ENCODE results near the gene AFF3.

AFF3 gene

GRCh38 chr2:99890568-99891427 is 251.6 kb downstream of the AFF3 start:
- Mint-ChIP-seq H3K9me3 (peaks cover 3% of the 10 kb centered on the region), H3K4me1 (peaks cover 65% of the 10 kb centered on the region), H3K27me3 (ENCODE audit: low read depth, poor library complexity) (peaks cover 3% of the 10 kb centered on the region), H3K4me3 (no peak overlapping the region), H3K27ac (peak overlapping the region; percentile 87), H3K36me3 (ENCODE audit: low read depth) (peaks cover 24% of the 10 kb centered on the region)
- TF ChIP-seq CTCF (IDR thresholded peaks at IDR 0.05), result no peak
- DNase-seq, result no peak

- H3K4me3 Mint-ChIP-seq, result no peak overlapping the region
- H3K36me3 Mint-ChIP-seq (ENCODE audit: low read depth), result peaks cover 21% of the 10 kb centered on the region
- DNase-seq, result no peak
- H3K9me3 Mint-ChIP-seq, result no peaks in the 10 kb centered on the region
- no peak overlapping the region for H3K27ac Mint-ChIP-seq
- no peak for TF ChIP-seq CTCF (IDR thresholded peaks at IDR 0.05)
- H3K27me3 Mint-ChIP-seq (ENCODE audit: low read depth, poor library complexity), result peaks cover 3% of the 10 kb centered on the region
- peaks cover 85% of the 10 kb centered on the region for H3K4me1 Mint-ChIP-seq
These were observed 253.8 kb downstream of the AFF3 start for GRCh38 chr2:99888617-99889016.

- H3K27ac Mint-ChIP-seq, result no peak overlapping the region
- H3K27me3 Mint-ChIP-seq (ENCODE audit: low read depth, poor library complexity), result peaks cover 3% of the 10 kb centered on the region
- H3K4me3 Mint-ChIP-seq, result no peak overlapping the region
- no peak for DNase-seq
- peaks cover 16% of the 10 kb centered on the region for H3K36me3 Mint-ChIP-seq (ENCODE audit: low read depth)
- TF ChIP-seq CTCF (IDR thresholded peaks at IDR 0.05), result no peak
- H3K4me1 Mint-ChIP-seq, result peaks cover 93% of the 10 kb centered on the region
- H3K9me3 Mint-ChIP-seq, result no peaks in the 10 kb centered on the region
These were observed 256.0 kb downstream of the AFF3 start for GRCh38 chr2:99886418-99886817.

GRCh38 chr2:99883358-99883757 is 259.0 kb downstream of the AFF3 start:
- no peak for DNase-seq
- Mint-ChIP-seq H3K4me3 (peak overlapping the region; percentile 44), H3K36me3 (ENCODE audit: low read depth) (peaks cover 16% of the 10 kb centered on the region), H3K4me1 (peaks cover 96% of the 10 kb centered on the region), H3K27me3 (ENCODE audit: low read depth, poor library complexity) (peaks cover 3% of the 10 kb centered on the region), H3K27ac (peak overlapping the region; percentile 3), H3K9me3 (no peaks in the 10 kb centered on the region)
- TF ChIP-seq CTCF (IDR thresholded peaks at IDR 0.05), result no peak

GRCh38 chr2:99881901-99882591 is 260.3 kb downstream of the AFF3 start:
- DNase-seq, result peak; percentile 52
- peak overlapping the region; percentile 43 for H3K27ac Mint-ChIP-seq
- H3K4me3 Mint-ChIP-seq, result peak overlapping the region; percentile 5
- peaks cover 19% of the 10 kb centered on the region for H3K36me3 Mint-ChIP-seq (ENCODE audit: low read depth)
- TF ChIP-seq CTCF (IDR thresholded peaks at IDR 0.05), result no peak
- H3K27me3 Mint-ChIP-seq (ENCODE audit: low read depth, poor library complexity), result no peaks in the 10 kb centered on the region
- peaks cover 83% of the 10 kb centered on the region for H3K4me1 Mint-ChIP-seq
- H3K9me3 Mint-ChIP-seq, result no peaks in the 10 kb centered on the region
